GM20000 (cell line): Measurements from ENCODE around the gene PCDHB10.
"Not testable (repeated sequence)": the region's sequence is repeated elsewhere in the genome, so short reads cannot be mapped to it uniquely, and the experiment has no call there.

ENCODE experiments used
- DNase-seq: peaks from one replicate; pipeline ENCODE4 v3.0.0; 2012; ENCODE audit warnings: low spot score
- TF ChIP-seq, protein P1 (sequence below): IDR thresholded peaks from 2 replicates; pipeline ENCODE4 v1.5.1; 2012; ENCODE audit warnings: mild to moderate bottlenecking, control low read depth; ENCODE audit errors: extremely low read depth, missing control alignments

The PCDHB10 gene

GRCh38 chr5:141223112-141223783 is 31.1 kb downstream of the PCDHB10 start, which contains the start of gene PCDHB14:
Gene PCDHB14 (plus strand): TSS chr5:141223343. CDS start chr5:141223506, 163 bp downstream.
- DNase-seq = no peak
- TF ChIP-seq, protein P1, sequence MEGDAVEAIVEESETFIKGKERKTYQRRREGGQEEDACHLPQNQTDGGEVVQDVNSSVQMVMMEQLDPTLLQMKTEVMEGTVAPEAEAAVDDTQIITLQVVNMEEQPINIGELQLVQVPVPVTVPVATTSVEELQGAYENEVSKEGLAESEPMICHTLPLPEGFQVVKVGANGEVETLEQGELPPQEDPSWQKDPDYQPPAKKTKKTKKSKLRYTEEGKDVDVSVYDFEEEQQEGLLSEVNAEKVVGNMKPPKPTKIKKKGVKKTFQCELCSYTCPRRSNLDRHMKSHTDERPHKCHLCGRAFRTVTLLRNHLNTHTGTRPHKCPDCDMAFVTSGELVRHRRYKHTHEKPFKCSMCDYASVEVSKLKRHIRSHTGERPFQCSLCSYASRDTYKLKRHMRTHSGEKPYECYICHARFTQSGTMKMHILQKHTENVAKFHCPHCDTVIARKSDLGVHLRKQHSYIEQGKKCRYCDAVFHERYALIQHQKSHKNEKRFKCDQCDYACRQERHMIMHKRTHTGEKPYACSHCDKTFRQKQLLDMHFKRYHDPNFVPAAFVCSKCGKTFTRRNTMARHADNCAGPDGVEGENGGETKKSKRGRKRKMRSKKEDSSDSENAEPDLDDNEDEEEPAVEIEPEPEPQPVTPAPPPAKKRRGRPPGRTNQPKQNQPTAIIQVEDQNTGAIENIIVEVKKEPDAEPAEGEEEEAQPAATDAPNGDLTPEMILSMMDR = no peak

DNA sequence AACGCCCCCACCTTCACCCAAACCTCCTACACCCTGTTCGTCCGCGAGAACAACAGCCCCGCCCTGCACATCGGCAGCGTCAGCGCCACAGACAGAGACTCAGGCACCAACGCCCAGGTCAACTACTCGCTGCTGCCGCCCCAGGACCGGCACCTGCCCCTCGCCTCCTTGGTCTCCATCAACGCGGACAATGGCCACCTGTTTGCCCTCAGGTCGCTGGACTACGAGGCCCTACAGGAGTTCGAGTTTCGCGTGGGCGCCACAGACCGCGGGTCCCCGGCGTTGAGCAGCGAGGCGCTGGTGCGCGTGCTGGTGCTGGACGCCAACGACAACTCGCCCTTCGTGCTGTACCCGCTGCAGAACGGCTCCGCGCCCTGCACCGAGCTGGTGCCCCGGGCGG is 32.7 kb downstream of the PCDHB10 start:
- not testable (repeated sequence) for DNase-seq

GRCh38 chr5:141225421-141225820 is 33.3 kb downstream of the PCDHB10 start:
- DNase-seq = not testable (repeated sequence)

GRCh38 chr5:141234109-141234667 is 42.0 kb downstream of the PCDHB10 start:
- TF ChIP-seq, protein P1 = no peak
- DNase-seq = no peak

- not testable (repeated sequence) for DNase-seq
Measured at GRCh38 chr5:141235922-141236321, 43.8 kb downstream of the PCDHB10 start.

DNA sequence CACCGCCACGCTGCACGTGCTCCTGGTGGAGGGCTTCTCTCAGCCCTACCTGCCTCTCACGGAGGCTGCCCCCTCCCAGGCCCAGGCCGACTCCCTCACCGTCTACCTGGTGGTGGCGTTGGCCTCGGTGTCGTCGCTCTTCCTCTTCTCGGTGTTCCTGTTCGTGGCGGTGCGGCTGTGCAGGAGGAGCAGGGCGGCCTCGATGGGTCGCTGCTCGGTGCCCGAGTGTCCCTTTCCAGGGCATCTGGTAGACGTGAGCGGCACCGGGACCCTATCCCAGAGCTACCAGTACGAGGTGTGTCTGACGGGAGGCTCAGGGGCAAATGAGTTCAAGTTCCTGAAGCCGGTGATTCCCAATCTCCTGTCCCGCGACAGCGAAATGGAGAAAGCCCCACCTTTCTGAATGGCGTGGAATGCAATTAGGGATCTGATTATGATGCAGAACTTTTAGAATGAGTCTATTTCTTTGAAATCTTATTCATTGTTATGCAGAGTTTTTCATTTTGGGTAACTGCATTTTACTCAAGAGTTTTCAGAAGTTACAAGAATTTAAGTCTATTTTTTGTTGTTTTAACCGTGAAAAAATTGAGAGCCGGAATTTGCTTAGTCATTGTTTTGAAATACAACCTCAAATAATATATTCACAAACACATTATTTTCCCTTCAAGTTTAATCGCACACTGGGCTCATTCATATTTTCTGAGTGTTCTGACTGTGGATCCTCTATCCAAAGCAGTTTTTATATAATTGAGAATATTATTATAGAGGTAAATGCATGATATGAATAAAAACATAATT is 44.6 kb downstream of the PCDHB10 start:
- no peak for DNase-seq
- TF ChIP-seq, protein P1 = no peak

DNA sequence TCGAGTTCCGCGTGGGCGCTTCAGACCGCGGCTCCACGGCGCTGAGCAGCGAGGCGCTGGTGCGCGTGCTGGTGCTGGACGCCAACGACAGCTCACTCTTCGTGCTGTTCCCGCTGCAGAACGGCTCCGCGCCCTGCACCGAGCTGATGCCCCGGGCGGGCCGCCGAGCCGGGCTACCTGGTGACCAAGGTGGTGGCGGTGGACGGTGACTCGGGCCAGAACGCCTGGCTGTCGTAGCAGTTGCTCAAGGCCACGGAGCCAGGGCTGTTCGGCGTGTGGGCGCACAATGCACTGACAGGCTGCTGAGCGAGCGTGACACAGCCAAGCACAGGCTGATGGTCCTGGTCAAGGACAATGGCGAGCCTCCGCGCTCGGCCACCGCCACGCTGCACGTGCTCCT is 49.3 kb downstream of the PCDHB10 start:
- TF ChIP-seq, protein P1 = no peak
- no peak for DNase-seq
